ENCODE measurements around the gene TBC1D1. TPM values are rescaled to one million over a fixed set of nuclear protein-coding genes. Genes with fewer than 3 reads are reported as not detected.

Gene TBC1D1
- total RNA-seq, 1 experiment from 2014 or later, result 89.0 TPM

- ATAC-seq (no peak), DNase-seq (no peak)
- CTCF ChIA-PET, result no interaction called here
- TF ChIP-seq EZH2phosphoT487 (IDR thresholded peaks at IDR 0.05; ENCODE audit: borderline replicate concordance, low read length), result no peak
- no peak for TF ChIP-seq CTCF (conservative IDR thresholded peaks at IDR 0.05; ENCODE audit: low read depth, low read length)
- no peak for TF ChIP-seq EZH2 (IDR thresholded peaks at IDR 0.05; ENCODE audit: low read length, unreplicated experiment)
- no peaks in the 10 kb centered on the region for H4K20me1 ChIP-seq (ENCODE audit: low read length)
- no peaks in the 10 kb centered on the region for H3K9me3 ChIP-seq (ENCODE audit: low read length)
- no TSS peak for BruUV-seq (replicated peaks)
- H3K4me1 ChIP-seq (ENCODE audit: insufficient read depth, low read length), result no peaks in the 10 kb centered on the region
- intact Hi-C loops (cut with micrococcal nuclease), result no loop called here
- H3K36me3 ChIP-seq (ENCODE audit: low read depth, low read length), result no peaks in the 10 kb centered on the region
- H3K79me2 ChIP-seq (ENCODE audit: low read length), result no peaks in the 10 kb centered on the region
- H3K27me3 ChIP-seq (ENCODE audit: low read length), result no peaks in the 10 kb centered on the region
- no peak overlapping the region for H3K4me3 ChIP-seq (ENCODE audit: low read length)
- POLR2A ChIA-PET (ENCODE audit: unreplicated experiment), result no interaction called here
- H3K9me2 ChIP-seq (replicated peaks; ENCODE audit: low read length), result no peaks in the 10 kb centered on the region
- no peak overlapping the region for H3K4me2 ChIP-seq (ENCODE audit: low read length)
- no peaks in the 10 kb centered on the region for H3F3A ChIP-seq (ENCODE audit: low read length, unreplicated experiment)
- H3K9ac ChIP-seq (ENCODE audit: low read length), result no peak overlapping the region
- no peak overlapping the region for H2AFZ ChIP-seq (ENCODE audit: low read length)
- no peak overlapping the region for H3K27ac ChIP-seq (ENCODE audit: low read length)
Measured at GRCh38 chr4:38113132-38113531, 222.2 kb downstream of the TBC1D1 start.

- TF ChIP-seq EZH2phosphoT487 (IDR thresholded peaks at IDR 0.05; ENCODE audit: borderline replicate concordance, low read length) (no peak), EZH2 (IDR thresholded peaks at IDR 0.05; ENCODE audit: low read length, unreplicated experiment) (no peak), CTCF (conservative IDR thresholded peaks at IDR 0.05; ENCODE audit: low read depth, low read length) (no peak)
- DNase-seq, result no peak
- CTCF ChIA-PET, result no interaction called here
- POLR2A ChIA-PET (ENCODE audit: unreplicated experiment), result no interaction called here
- Histone ChIP-seq H3K9ac (ENCODE audit: low read length) (no peak overlapping the region), H3K27ac (ENCODE audit: low read length) (no peak overlapping the region), H3K4me3 (ENCODE audit: low read length) (no peak overlapping the region), H3K4me1 (ENCODE audit: insufficient read depth, low read length) (no peaks in the 10 kb centered on the region), H2AFZ (ENCODE audit: low read length) (no peak overlapping the region), H3K9me2 (replicated peaks; ENCODE audit: low read length) (no peaks in the 10 kb centered on the region), H4K20me1 (ENCODE audit: low read length) (no peaks in the 10 kb centered on the region), H3K27me3 (ENCODE audit: low read length) (no peaks in the 10 kb centered on the region), H3K4me2 (ENCODE audit: low read length) (no peak overlapping the region), H3K36me3 (ENCODE audit: low read depth, low read length) (no peaks in the 10 kb centered on the region), H3K9me3 (ENCODE audit: low read length) (no peaks in the 10 kb centered on the region), H3F3A (ENCODE audit: low read length, unreplicated experiment) (no peaks in the 10 kb centered on the region), H3K79me2 (ENCODE audit: low read length) (no peaks in the 10 kb centered on the region)
- ATAC-seq, result no peak
- intact Hi-C loops (cut with micrococcal nuclease), result no loop called here
- no TSS peak for BruUV-seq (replicated peaks)
Measured at GRCh38 chr4:38113551-38113950, 222.7 kb downstream of the TBC1D1 start.

DNA sequence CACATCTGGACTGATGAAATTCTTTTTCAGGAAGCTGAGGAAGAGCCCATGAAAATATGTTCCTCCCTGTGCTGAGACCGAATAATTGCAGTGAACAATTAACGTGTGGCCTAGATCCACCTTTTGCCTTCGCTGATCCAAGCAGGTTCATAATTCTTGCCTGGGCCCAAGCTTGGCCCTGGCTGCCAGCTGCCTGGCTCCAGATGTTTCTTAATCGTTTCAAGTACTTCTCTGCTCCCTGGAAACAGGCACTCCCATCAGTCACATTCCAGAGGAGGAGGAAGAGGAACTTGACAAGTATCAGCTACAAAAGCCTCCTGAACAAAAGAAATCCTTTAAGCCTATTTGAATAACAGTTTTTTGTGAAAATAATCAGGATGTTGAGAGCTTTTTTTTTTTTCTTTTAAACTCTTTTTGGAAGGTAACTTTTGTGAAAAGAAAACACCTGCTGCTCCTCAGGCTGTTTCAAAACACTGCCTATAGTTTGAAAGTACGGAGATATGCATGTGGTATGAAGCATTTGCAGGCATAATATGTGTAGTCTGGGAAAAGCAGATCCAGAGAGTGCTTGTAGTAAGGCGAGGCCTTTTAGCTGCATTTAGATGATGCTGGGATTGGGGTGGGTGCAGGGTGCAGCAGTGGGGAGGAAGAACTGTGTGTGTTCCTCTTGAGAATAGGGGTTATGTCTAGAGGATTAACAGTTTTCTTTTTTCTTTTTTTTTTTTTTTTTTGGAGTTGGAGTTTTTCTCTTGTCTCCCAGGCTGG lies 223.7 kb downstream of the TBC1D1 start:
- H3K9me3 ChIP-seq (ENCODE audit: low read length), result no peaks in the 10 kb centered on the region

More for the DNA sequence above, 223.7 kb downstream of the TBC1D1 start:
- H3K4me3 ChIP-seq (ENCODE audit: low read length), result no peak overlapping the region
- TF ChIP-seq EZH2phosphoT487 (IDR thresholded peaks at IDR 0.05; ENCODE audit: borderline replicate concordance, low read length) (no peak), CTCF (conservative IDR thresholded peaks at IDR 0.05; ENCODE audit: low read depth, low read length) (no peak), EZH2 (IDR thresholded peaks at IDR 0.05; ENCODE audit: low read length, unreplicated experiment) (no peak)
- BruUV-seq (replicated peaks), result no TSS peak
- no peak overlapping the region for H3K4me2 ChIP-seq (ENCODE audit: low read length)
- H3K4me1 ChIP-seq (ENCODE audit: insufficient read depth, low read length), result peaks cover 9% of the 10 kb centered on the region
- ATAC-seq, result no peak
- H3K79me2 ChIP-seq (ENCODE audit: low read length), result no peaks in the 10 kb centered on the region
- DNase-seq, result no peak
- H3K9me2 ChIP-seq (replicated peaks; ENCODE audit: low read length), result no peaks in the 10 kb centered on the region
- H3K36me3 ChIP-seq (ENCODE audit: low read depth, low read length), result no peaks in the 10 kb centered on the region
- ChIA-PET CTCF (no interaction called here), POLR2A (ENCODE audit: unreplicated experiment) (interaction anchor here (0.6 kb wide), 1 partner anchor 23 kb away, joined by 4 read pairs; no protein-coding TSS in a partner anchor)
- H3K9ac ChIP-seq (ENCODE audit: low read length), result no peak overlapping the region
- no peak overlapping the region for H2AFZ ChIP-seq (ENCODE audit: low read length)
- intact Hi-C loops (cut with micrococcal nuclease), result no loop called here
- H3K27me3 ChIP-seq (ENCODE audit: low read length), result no peaks in the 10 kb centered on the region
- no peak overlapping the region for H3K27ac ChIP-seq (ENCODE audit: low read length)
- H4K20me1 ChIP-seq (ENCODE audit: low read length), result no peaks in the 10 kb centered on the region
- H3F3A ChIP-seq (ENCODE audit: low read length, unreplicated experiment), result no peaks in the 10 kb centered on the region

Measured in PC-3 (cell line).